HUES6 (cell line): ENCODE results near the gene GMEB2.
"Not testable (repeated sequence)": the region's sequence is repeated elsewhere in the genome, so short reads cannot be mapped to it uniquely, and the experiment has no call there.

Experiments used
- H3K27ac ChIP-seq: 2 replicates; pipeline ENCODE4 v1.7.0; 2013; ENCODE audit warnings: low read depth, mild to moderate bottlenecking, low read length, inconsistent platforms
- H3K27me3 ChIP-seq: 2 replicates; pipeline ENCODE4 v1.6.1; 2013; ENCODE audit warnings: low read length; ENCODE audit not compliant: control insufficient read depth, insufficient read depth
- H3K36me3 ChIP-seq: 2 replicates; pipeline ENCODE4 v1.6.1; 2013; ENCODE audit warnings: low read length; ENCODE audit not compliant: control insufficient read depth, insufficient read depth
- H3K4me1 ChIP-seq: 2 replicates; pipeline ENCODE4 v1.6.1; 2013; ENCODE audit warnings: low read length; ENCODE audit not compliant: control insufficient read depth, insufficient read depth
- H3K4me3 ChIP-seq: 2 replicates; pipeline ENCODE4 v1.5.1; 2013; ENCODE audit warnings: low read depth, low read length
- H3K9ac ChIP-seq: one replicate; pipeline ENCODE4 v1.6.1; 2013; ENCODE audit warnings: mild to moderate bottlenecking, low read length
- H3K9me3 ChIP-seq: 2 replicates; pipeline ENCODE4 v1.6.1; 2013; ENCODE audit warnings: low read depth, low read length; ENCODE audit not compliant: control insufficient read depth, insufficient read depth

The GMEB2 gene

DNA sequence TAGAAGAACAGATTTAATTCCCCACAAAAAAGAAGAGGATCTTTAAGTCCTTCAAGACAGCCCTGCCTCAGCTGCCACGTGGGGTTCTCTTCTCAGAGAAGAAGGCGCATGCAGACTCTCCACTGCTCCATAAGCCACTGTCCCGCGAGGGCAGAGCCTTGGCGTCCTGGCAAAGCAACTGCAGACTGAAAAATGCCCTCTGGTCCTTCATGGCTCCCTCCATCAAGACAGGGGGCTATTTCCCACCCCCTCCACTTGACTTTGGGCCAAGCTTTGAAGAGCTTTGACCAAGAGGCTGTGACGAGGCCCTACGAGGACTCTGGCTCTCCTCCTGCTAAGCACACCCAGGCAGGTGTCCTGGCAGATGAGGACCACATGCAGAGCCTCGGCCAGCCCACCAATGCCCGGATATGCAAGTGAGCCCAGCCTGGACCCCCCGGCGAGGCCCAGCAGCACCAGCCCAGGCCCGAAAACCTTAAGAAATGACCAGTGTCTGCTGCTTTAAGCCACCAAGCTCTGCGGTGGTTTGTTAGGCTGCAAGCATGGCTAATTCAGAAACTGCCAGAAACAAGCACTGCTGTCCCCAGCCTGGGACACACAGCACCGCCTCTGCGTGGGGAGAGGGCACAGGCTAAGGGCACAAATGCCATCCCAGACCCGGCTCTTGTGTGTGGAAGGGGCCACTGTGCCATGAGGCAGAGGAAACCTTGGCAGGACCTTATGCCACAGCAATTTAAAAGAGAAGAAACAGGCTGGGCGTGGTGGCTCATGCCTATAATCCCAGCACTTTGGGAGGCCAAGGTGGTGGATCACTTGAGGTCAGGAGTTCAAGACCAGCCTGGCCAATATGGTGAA is 16.1 kb downstream of the GMEB2 start:
- no peak overlapping the region for H3K4me3 ChIP-seq
- peaks cover 2% of the 10 kb centered on the region; the same call in 1 of the 2 replicates for H3K4me1 ChIP-seq
- H3K27me3 ChIP-seq = no peaks in the 10 kb centered on the region
- 0 out of 2 replicates have a peak, but pooled peaks cover 7% of the 10 kb centered on the region for H3K9me3 ChIP-seq
- peaks cover 4% of the 10 kb centered on the region for H3K36me3 ChIP-seq
- H3K9ac ChIP-seq = no peak overlapping the region
- no peak overlapping the region for H3K27ac ChIP-seq

- Histone ChIP-seq H3K4me1 (peaks cover 2% of the 10 kb centered on the region; the same call in 1 of the 2 replicates), H3K9ac (no peak overlapping the region), H3K27me3 (no peaks in the 10 kb centered on the region), H3K4me3 (no peak overlapping the region), H3K36me3 (peaks cover 17% of the 10 kb centered on the region), H3K9me3 (no peaks in the 10 kb centered on the region), H3K27ac (no peak overlapping the region)
Measured at GRCh38 chr20:63606686-63607085, 20.2 kb downstream of the GMEB2 start.

- no peaks in the 10 kb centered on the region for H3K27me3 ChIP-seq
- no peak overlapping the region for H3K9ac ChIP-seq
- H3K27ac ChIP-seq = no peak overlapping the region
- no peaks in the 10 kb centered on the region for H3K9me3 ChIP-seq
- H3K4me3 ChIP-seq = no peak overlapping the region
- H3K36me3 ChIP-seq = peaks cover 41% of the 10 kb centered on the region
- H3K4me1 ChIP-seq = no peaks in the 10 kb centered on the region
Measured at GRCh38 chr20:63602321-63602720, 24.6 kb downstream of the GMEB2 start.

- H3K4me1 ChIP-seq = not testable (repeated sequence)
Measured at GRCh38 chr20:63601679-63602078, 25.2 kb downstream of the GMEB2 start.

DNA sequence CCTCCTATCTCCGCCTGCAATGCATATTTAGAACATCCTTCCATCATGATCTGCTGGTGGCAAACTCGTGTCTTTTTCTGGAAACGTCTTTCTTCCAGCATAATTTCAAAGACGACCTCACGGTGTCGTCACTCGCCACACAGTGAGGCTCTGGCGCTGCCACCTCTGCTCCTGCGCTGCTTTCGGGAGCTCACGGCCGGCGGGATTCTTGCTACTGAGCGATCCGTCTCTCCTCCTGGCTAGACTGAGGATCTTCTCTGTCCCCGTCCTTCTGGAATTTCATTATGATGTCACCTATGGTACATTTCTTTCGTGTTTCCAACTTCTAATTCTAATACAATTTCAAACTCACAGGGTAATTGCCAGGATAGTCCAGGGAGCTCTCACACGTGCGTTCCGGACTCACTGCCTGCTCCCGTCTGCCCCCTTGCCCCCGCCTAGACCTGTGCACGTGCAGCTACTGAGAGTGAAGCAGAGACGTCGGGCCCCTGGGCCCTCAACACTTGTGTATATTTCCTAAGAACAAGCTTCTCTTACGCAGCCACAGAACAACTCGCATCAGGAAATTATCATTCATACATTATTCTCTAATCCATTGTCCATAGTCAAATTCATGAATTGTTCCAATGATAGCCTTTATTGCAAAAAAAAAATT is 27.4 kb downstream of the GMEB2 start:
- H3K27ac ChIP-seq = no peak overlapping the region
- no peak overlapping the region for H3K4me3 ChIP-seq
- H3K36me3 ChIP-seq = peaks cover 48% of the 10 kb centered on the region
- H3K27me3 ChIP-seq = no peaks in the 10 kb centered on the region
- no peak overlapping the region for H3K9ac ChIP-seq
- H3K9me3 ChIP-seq = no peaks in the 10 kb centered on the region
- no peaks in the 10 kb centered on the region for H3K4me1 ChIP-seq

More at GRCh38 chr20:63601679-63602078, 25.2 kb downstream of the GMEB2 start:
- not testable (repeated sequence) for H3K9ac ChIP-seq, H3K9me3 ChIP-seq, H3K27me3 ChIP-seq, H3K4me3 ChIP-seq, H3K27ac ChIP-seq
- H3K36me3 ChIP-seq = peaks cover 42% of the 10 kb centered on the region

DNA sequence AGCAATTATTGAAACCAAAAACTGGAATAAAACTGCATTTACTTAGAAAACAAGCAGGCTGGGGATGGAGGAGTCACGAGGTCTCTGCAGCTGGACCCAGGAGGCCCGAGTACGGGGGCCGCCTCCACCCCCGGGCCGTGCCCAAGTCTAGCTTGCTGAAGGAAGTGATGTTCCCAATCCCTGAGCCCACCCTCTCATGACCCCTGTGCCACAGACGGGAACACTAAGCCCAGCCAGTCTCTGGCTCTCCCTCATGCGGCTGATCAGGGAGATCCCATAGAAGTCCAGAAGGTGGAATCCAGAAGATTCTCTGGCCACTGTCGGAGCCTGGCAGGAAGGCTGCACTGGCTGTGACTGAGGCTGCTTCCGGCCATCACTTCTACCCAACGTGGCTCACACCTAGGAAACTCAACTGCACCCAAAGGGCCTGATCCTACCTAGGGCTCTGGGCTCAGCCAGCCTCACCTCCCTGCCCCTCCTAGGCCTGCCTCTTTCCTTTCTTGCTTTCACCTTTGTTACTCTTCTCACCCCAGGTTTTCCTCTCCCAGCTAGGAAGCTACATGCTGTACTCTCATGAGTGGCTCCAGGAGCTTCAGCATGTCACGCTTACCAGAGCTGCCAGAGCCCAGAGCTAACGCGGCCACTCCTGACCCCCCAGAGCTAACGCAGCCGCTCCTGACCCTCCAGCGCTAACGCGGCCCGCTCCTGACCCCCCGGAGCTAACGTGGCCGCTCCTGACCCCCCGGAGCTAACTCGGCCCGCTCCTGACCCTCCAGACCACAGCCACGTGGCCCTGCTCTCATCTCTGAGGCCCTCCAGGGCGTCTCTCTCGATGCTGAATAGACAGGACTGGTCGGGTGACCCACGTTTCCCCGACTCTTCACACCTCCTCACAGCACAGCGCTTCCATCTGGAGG is 28.2 kb downstream of the GMEB2 start:
- no peak overlapping the region for H3K9ac ChIP-seq
- no peaks in the 10 kb centered on the region for H3K9me3 ChIP-seq
- no peak overlapping the region for H3K27ac ChIP-seq
- H3K27me3 ChIP-seq = no peaks in the 10 kb centered on the region
- peaks cover 46% of the 10 kb centered on the region for H3K36me3 ChIP-seq
- no peak overlapping the region for H3K4me3 ChIP-seq
- H3K4me1 ChIP-seq = no peaks in the 10 kb centered on the region

- no peak overlapping the region for H3K9ac ChIP-seq
- no peaks in the 10 kb centered on the region for H3K9me3 ChIP-seq
- H3K27me3 ChIP-seq = no peaks in the 10 kb centered on the region
- H3K4me1 ChIP-seq = no peaks in the 10 kb centered on the region
- no peak overlapping the region for H3K4me3 ChIP-seq
- no peak overlapping the region for H3K27ac ChIP-seq
- peaks cover 44% of the 10 kb centered on the region for H3K36me3 ChIP-seq
Measured at GRCh38 chr20:63597651-63598478, 29.0 kb downstream of the GMEB2 start.

- Histone ChIP-seq H3K9me3 (no peaks in the 10 kb centered on the region), H3K4me1 (no peaks in the 10 kb centered on the region), H3K27me3 (no peaks in the 10 kb centered on the region), H3K36me3 (peaks cover 46% of the 10 kb centered on the region), H3K4me3 (no peak overlapping the region), H3K9ac (no peak overlapping the region), H3K27ac (no peak overlapping the region)
Measured at GRCh38 chr20:63596423-63596822, 30.5 kb downstream of the GMEB2 start.

DNA sequence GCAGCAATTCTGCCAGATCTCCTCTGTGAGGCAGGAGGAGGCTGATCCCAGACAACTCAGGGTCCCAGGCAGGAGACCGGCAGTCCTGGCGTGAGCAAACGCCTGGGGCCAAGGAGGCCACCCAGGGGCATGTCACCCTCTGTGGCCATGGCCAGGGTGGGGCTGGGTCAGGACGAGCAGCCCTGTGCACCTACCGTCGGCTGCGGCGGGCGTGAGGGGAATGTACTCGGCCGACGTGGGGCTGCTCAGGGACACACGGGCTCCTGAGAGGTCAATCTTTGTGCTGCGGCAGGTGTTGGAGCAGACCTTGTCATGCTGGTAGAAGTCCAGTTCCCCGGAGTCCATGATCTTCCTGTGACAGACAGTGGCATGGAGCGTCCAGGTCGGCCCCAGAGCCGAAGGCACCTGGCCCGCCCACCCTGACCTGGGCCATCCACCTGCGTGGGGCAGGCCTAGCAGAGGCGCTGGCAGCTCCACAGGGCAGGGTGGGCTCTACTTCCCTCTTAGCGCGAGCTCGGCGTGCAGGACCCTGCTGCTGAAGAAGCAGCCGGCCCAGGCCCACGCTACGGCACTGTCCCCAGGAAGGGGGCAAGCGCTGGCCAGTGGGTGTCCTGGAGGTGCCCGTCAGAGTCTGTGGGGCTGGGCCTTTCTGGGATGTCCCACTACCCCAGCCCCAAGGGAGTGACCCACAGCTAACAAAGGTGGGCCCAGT is 31.3 kb downstream of the GMEB2 start:
- Histone ChIP-seq H3K9ac (no peak overlapping the region), H3K27me3 (no peaks in the 10 kb centered on the region), H3K4me1 (no peaks in the 10 kb centered on the region), H3K4me3 (no peak overlapping the region), H3K27ac (no peak overlapping the region), H3K36me3 (peaks cover 45% of the 10 kb centered on the region), H3K9me3 (no peaks in the 10 kb centered on the region)
